Astrocyte (in vitro differentiated cells and primary cell): ENCODE measurements around the gene SUFU. TPM values are rescaled to one million over a fixed set of nuclear protein-coding genes. Genes with fewer than 3 reads are reported as not detected.
A peak's percentile ranks its signal among the peaks of the same experiment; 100 is the strongest.

ENCODE experiments used
- DNase-seq: peaks from one replicate; pipeline ENCODE4 v3.0.0-alpha.2; 2010; ENCODE audit warnings: low read depth
- FAIRE-seq: peaks from 2 replicates; lab custom pipeline; 2011; peaks lifted over from hg19 to GRCh38; lab: Jason Lieb, UNC
- H2AFZ ChIP-seq: 2 replicates; pipeline ENCODE4 v1.6.0; 2012; ENCODE audit warnings: low read depth, low read length, inconsistent platforms
- H3K27ac ChIP-seq: 2 replicates; pipeline ENCODE4 v1.5.1; 2011; ENCODE audit warnings: low read depth, low read length, inconsistent platforms
- H3K27me3 ChIP-seq: 2 replicates; pipeline ENCODE4 v1.6.0; 2011; ENCODE audit warnings: low read length, inconsistent platforms; ENCODE audit not compliant: insufficient read depth
- H3K36me3 ChIP-seq: 2 replicates; pipeline ENCODE4 v1.5.1; 2011; ENCODE audit warnings: low read length, inconsistent platforms; ENCODE audit not compliant: insufficient read depth
- H3K4me1 ChIP-seq: 2 replicates; pipeline ENCODE4 v1.5.1; 2011; ENCODE audit warnings: low read length, inconsistent platforms; ENCODE audit not compliant: insufficient read depth
- H3K4me2 ChIP-seq: 2 replicates; pipeline ENCODE4 v1.6.0; 2012; ENCODE audit warnings: low read length, inconsistent platforms
- H3K4me3 ChIP-seq: 2 replicates; pipeline ENCODE4 v1.5.1; 2011; ENCODE audit warnings: low read depth, mild to moderate bottlenecking, low read length, inconsistent platforms; ENCODE audit not compliant: insufficient read depth
- H3K79me2 ChIP-seq: 2 replicates; pipeline ENCODE4 v1.6.0; 2012; ENCODE audit warnings: mild to moderate bottlenecking, low read length, inconsistent platforms; ENCODE audit not compliant: insufficient read depth
- H3K9ac ChIP-seq: 2 replicates; pipeline ENCODE4 v1.6.0; 2012; ENCODE audit warnings: mild to moderate bottlenecking, low read length, inconsistent platforms
- H3K9me3 ChIP-seq: 2 replicates; pipeline ENCODE4 v1.5.1; 2012; ENCODE audit warnings: low read depth, mild to moderate bottlenecking, low read length, inconsistent platforms; ENCODE audit not compliant: insufficient read depth
- H4K20me1 ChIP-seq: 2 replicates; pipeline ENCODE4 v1.6.0; 2012; ENCODE audit warnings: low read length, inconsistent platforms; ENCODE audit not compliant: insufficient read depth
- H3K27ac Mint-ChIP-seq: one replicate; pipeline ENCODE4 v1.8.0; 2021; ENCODE audit warnings: mild to moderate bottlenecking, mixed read lengths; ENCODE audit not compliant: unreplicated experiment
- H3K27me3 Mint-ChIP-seq: one replicate; pipeline ENCODE4 v1.8.0; 2021; ENCODE audit warnings: low read depth, mixed read lengths; ENCODE audit not compliant: unreplicated experiment
- H3K36me3 Mint-ChIP-seq: one replicate; pipeline ENCODE4 v1.8.0; 2021; ENCODE audit warnings: low read depth, mixed read lengths; ENCODE audit not compliant: unreplicated experiment
- H3K4me1 Mint-ChIP-seq: one replicate; pipeline ENCODE4 v1.8.0; 2021; ENCODE audit warnings: low read depth, mixed read lengths; ENCODE audit not compliant: unreplicated experiment
- H3K4me3 Mint-ChIP-seq: one replicate; pipeline ENCODE4 v1.8.0; 2021; ENCODE audit warnings: mild to moderate bottlenecking, moderate library complexity, mixed read lengths; ENCODE audit not compliant: unreplicated experiment
- H3K9me3 Mint-ChIP-seq: one replicate; pipeline ENCODE4 v1.8.0; 2021; ENCODE audit warnings: mild to moderate bottlenecking, mixed read lengths; ENCODE audit not compliant: unreplicated experiment
- EZH2 ChIP-seq: IDR thresholded peaks from 2 replicates; pipeline ENCODE4 v1.6.1; 2012; ENCODE audit warnings: mild to moderate bottlenecking, low read length, inconsistent platforms; ENCODE audit not compliant: insufficient read depth
- total RNA-seq: library from RNA; stranded (reverse); gene quantifications from 2 replicates; pipeline ENCODE4 v1.2.1, GENCODE V29; 2021
- TF ChIP-seq, protein P1 (sequence below): IDR thresholded peaks from 2 replicates; pipeline ENCODE4 v1.5.1; 2011; ENCODE audit warnings: low read depth, mild to moderate bottlenecking, inconsistent platforms, low read length, moderate library complexity; ENCODE audit not compliant: insufficient read depth

SUFU gene
- total RNA-seq, 1 donor from 2014 or later: 25.8 TPM

DNA sequence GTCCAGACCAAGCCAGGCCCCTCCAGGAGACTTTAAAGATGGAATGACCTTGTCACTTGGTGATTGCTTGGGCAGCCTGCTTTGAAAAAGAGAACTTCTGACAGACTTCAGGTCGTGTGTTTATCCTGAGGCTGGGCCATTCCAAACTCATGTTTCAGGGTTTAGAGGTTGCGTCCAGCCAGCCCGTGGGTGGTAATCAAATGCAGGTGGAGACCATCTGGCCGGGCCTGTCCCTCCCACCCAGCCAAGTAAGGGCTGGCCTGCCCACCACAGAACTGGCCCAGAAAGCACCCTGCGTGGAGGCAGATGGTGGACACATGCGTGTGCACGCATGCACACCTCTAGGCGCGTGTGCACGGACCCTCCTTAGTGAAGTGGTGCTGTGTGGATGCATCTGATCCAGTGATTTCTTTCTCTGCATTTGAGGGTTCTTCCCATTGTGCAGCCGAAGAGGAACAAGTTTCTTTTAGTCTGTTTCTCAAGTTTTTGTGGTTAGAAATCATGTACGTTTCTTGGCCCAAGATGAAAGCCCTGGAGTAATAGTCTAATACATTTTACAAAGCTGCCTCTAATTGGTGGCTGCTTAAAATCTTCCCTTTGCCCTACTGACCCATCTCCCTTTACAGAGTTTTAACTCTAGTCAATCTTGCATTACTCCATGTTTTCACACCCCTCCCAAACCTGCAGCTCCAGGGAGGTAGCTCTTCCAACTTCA lies 43.0 kb downstream of the SUFU start:
- no peaks in the 10 kb centered on the region for H3K36me3 ChIP-seq
- peaks cover 33% of the 10 kb centered on the region for H4K20me1 ChIP-seq
- no peak for TF ChIP-seq EZH2
- TF ChIP-seq, protein P1, sequence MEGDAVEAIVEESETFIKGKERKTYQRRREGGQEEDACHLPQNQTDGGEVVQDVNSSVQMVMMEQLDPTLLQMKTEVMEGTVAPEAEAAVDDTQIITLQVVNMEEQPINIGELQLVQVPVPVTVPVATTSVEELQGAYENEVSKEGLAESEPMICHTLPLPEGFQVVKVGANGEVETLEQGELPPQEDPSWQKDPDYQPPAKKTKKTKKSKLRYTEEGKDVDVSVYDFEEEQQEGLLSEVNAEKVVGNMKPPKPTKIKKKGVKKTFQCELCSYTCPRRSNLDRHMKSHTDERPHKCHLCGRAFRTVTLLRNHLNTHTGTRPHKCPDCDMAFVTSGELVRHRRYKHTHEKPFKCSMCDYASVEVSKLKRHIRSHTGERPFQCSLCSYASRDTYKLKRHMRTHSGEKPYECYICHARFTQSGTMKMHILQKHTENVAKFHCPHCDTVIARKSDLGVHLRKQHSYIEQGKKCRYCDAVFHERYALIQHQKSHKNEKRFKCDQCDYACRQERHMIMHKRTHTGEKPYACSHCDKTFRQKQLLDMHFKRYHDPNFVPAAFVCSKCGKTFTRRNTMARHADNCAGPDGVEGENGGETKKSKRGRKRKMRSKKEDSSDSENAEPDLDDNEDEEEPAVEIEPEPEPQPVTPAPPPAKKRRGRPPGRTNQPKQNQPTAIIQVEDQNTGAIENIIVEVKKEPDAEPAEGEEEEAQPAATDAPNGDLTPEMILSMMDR: no peak
- FAIRE-seq: no peak
- H3K4me1 ChIP-seq: peaks cover 18% of the 10 kb centered on the region
- no peak overlapping the region for H3K9ac ChIP-seq
- peak overlapping the region; percentile 76 for H3K4me2 ChIP-seq
- H3K27me3 ChIP-seq: no peaks in the 10 kb centered on the region
- Mint-ChIP-seq H3K4me3 (no peak overlapping the region), H3K36me3 (peaks cover 18% of the 10 kb centered on the region), H3K9me3 (peaks cover 2% of the 10 kb centered on the region), H3K4me1 (peaks cover 15% of the 10 kb centered on the region), H3K27me3 (no peaks in the 10 kb centered on the region), H3K27ac (no peak overlapping the region)
- no peaks in the 10 kb centered on the region for H3K79me2 ChIP-seq
- no peak overlapping the region for H2AFZ ChIP-seq
- peak; percentile 77 for DNase-seq
- H3K27ac ChIP-seq: no peak overlapping the region
- H3K4me3 ChIP-seq: no peak overlapping the region
- H3K9me3 ChIP-seq: no peaks in the 10 kb centered on the region

DNA sequence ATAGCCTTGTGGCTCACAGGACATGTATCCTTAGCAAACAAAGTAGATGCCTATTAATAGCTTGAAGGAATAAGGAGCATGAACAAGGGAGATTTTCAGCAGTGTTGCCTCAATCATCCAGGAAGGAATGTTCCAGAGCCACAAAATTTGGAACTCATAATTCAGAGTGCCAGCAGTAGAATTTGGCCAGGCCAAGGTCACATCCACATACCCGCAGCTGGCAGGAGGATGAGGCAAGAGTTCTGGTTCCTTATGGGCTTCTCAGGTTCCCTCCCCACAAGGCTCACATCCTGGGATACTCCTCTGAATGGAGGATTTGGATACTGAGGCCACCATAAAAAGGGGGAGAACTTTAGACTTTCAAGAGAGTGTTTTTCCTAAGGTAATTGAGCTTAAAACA lies 45.8 kb downstream of the SUFU start:
- H2AFZ ChIP-seq: no peak overlapping the region
- no peak overlapping the region for H3K4me3 ChIP-seq
- DNase-seq (no peak), FAIRE-seq (no peak)
- H3K36me3 Mint-ChIP-seq: peaks cover 27% of the 10 kb centered on the region
- TF ChIP-seq, protein P1: no peak
- TF ChIP-seq EZH2: no peak
- peaks cover 18% of the 10 kb centered on the region for H3K4me1 ChIP-seq
- H3K27me3 Mint-ChIP-seq: no peaks in the 10 kb centered on the region
- H3K9me3 ChIP-seq: no peaks in the 10 kb centered on the region
- H3K9me3 Mint-ChIP-seq: peaks cover 2% of the 10 kb centered on the region
- peaks cover 15% of the 10 kb centered on the region for H3K4me1 Mint-ChIP-seq
- no peak overlapping the region for H3K27ac ChIP-seq
- H3K27ac Mint-ChIP-seq: no peak overlapping the region
- H3K4me2 ChIP-seq: no peak overlapping the region
- peaks cover 30% of the 10 kb centered on the region for H4K20me1 ChIP-seq
- H3K4me3 Mint-ChIP-seq: no peak overlapping the region
- H3K36me3 ChIP-seq: no peaks in the 10 kb centered on the region
- no peaks in the 10 kb centered on the region for H3K79me2 ChIP-seq
- H3K27me3 ChIP-seq: no peaks in the 10 kb centered on the region
- no peak overlapping the region for H3K9ac ChIP-seq

DNA sequence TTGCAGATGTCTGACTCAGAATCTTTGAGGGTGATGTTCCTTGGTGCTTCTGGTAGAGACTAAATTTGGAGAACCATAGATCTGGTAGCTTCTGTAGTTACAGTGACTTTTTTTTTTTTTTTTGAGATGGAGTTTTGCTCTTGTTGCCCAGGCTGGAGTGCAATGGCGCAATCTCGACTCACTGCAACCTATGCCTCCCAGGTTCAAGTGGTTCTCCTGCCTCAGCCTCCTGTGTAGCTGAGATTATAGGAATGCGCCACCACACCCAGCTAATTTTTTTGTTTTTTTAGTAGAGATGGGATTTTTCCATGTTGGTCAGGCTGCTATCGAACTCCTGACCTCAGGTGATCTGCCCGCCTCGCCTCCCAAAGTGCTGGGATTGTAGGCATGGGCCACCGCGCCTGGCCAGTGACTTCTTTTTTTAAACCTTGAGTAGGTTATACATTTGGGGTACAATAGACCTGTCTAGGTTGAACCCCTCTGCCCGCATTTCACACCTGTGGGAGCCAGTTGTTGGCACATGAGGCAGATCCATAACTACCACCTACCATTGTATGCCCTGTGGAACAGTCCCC lies 47.0 kb downstream of the SUFU start:
- FAIRE-seq (no peak), DNase-seq (no peak)
- H3K79me2 ChIP-seq: no peaks in the 10 kb centered on the region
- H3K36me3 ChIP-seq: no peaks in the 10 kb centered on the region
- H3K4me3 Mint-ChIP-seq: no peak overlapping the region
- peaks cover 30% of the 10 kb centered on the region for H4K20me1 ChIP-seq
- no peak overlapping the region for H3K27ac ChIP-seq
- no peaks in the 10 kb centered on the region for H3K27me3 ChIP-seq
- no peak for TF ChIP-seq EZH2
- TF ChIP-seq, protein P1: no peak
- H3K4me2 ChIP-seq: no peak overlapping the region
- no peak overlapping the region for H2AFZ ChIP-seq
- H3K9me3 ChIP-seq: no peaks in the 10 kb centered on the region
- peaks cover 25% of the 10 kb centered on the region for H3K36me3 Mint-ChIP-seq
- no peak overlapping the region for H3K4me3 ChIP-seq
- H3K4me1 ChIP-seq: peaks cover 21% of the 10 kb centered on the region
- H3K4me1 Mint-ChIP-seq: peaks cover 17% of the 10 kb centered on the region
- H3K9me3 Mint-ChIP-seq: peaks cover 2% of the 10 kb centered on the region
- no peak overlapping the region for H3K27ac Mint-ChIP-seq
- no peak overlapping the region for H3K9ac ChIP-seq
- no peaks in the 10 kb centered on the region for H3K27me3 Mint-ChIP-seq
